Gastrocnemius medialis (tissue), 4 donors: Measurements from ENCODE around the gene VSNL1.

Experiments
- CTCF ChIP-seq, 5 experiments: fragments of 450-650 bp in 3 of 5; fragments of 200-600 bp in 2 of 5; sonication (generic) in 2 of 5; IDR thresholded peaks in 4 of 5; conservative IDR thresholded peaks in 1 of 5; 1 replicate in 4 of 5; 2 replicates in 1 of 5; pipeline ENCODE4 v1.5.1; 2016 to 2019; ENCODE audit warnings: antibody characterized with exemption in 5 of 5, mild to moderate bottlenecking in 3 of 5, moderate library complexity in 3 of 5
- POLR2A ChIP-seq, 2 donors: fragments of 450-650 bp; IDR thresholded peaks; one replicate each; pipeline ENCODE4 v1.6.1; 2017; ENCODE audit warnings: antibody characterized with exemption in 2 of 2, mild to moderate bottlenecking in 2 of 2, moderate library complexity in 2 of 2

- TF ChIP-seq CTCF (IDR thresholded peaks at IDR 0.05 in 4 of 5, conservative IDR thresholded peaks at IDR 0.05 in 1 of 5) = no peak
- TF ChIP-seq POLR2A (IDR thresholded peaks at IDR 0.05) = no peak
Measured at GRCh38 chr2:17539611-17540092, 844 bp upstream of the VSNL1 start.
